C4-2B (cell line): ENCODE results near the gene KIZ.

Experiments
- H3K27ac ChIP-seq: fragments of 450-650 bp; 2 replicates; pipeline ENCODE4 v1.5.1; 2017
- CTCF ChIP-seq: fragments of 450-650 bp; conservative IDR thresholded peaks from 2 replicates; pipeline ENCODE4 v1.5.1; 2017; ENCODE audit warnings: mild to moderate bottlenecking
- ZFX ChIP-seq: fragments of 450-650 bp; IDR thresholded peaks from 2 replicates; pipeline ENCODE4 v1.6.1; 2017

Gene KIZ

GRCh38 chr20:21230220-21230619 is 104.3 kb downstream of the KIZ start:
- no peak overlapping the region for H3K27ac ChIP-seq
- TF ChIP-seq CTCF (no peak), ZFX (no peak)

GRCh38 chr20:21230686-21231085 is 104.8 kb downstream of the KIZ start:
- TF ChIP-seq CTCF (no peak), ZFX (no peak)
- H3K27ac ChIP-seq = no peak overlapping the region

GRCh38 chr20:21232546-21233280 is 106.8 kb downstream of the KIZ start:
- H3K27ac ChIP-seq = no peak overlapping the region
- TF ChIP-seq CTCF = no peak
- TF ChIP-seq ZFX = no peak

GRCh38 chr20:21234324-21234723 is 108.4 kb downstream of the KIZ start:
- TF ChIP-seq CTCF (no peak), ZFX (no peak)

GRCh38 chr20:21234806-21235483 is 109.1 kb downstream of the KIZ start:
- no peak overlapping the region for H3K27ac ChIP-seq
- no peak for TF ChIP-seq ZFX
- TF ChIP-seq CTCF = no peak

More at GRCh38 chr20:21234324-21234723, 108.4 kb downstream of the KIZ start:
- H3K27ac ChIP-seq = no peak overlapping the region

GRCh38 chr20:21235484-21236445 is 109.9 kb downstream of the KIZ start:
- TF ChIP-seq CTCF (peak; percentile 98), ZFX (no peak)
- H3K27ac ChIP-seq = no peak overlapping the region
